HAP-1 (cell line): ENCODE measurements around the gene LSM10.

Source experiments
- DNase-seq, 2 experiments: peaks; one replicate each; pipeline ENCODE4 v3.0.0-alpha.2; 2016 to 2020; ENCODE audit warnings: low spot score in 2 of 2
- H3K27me3 ChIP-seq: fragments of 250-450 bp; sonication (Bioruptor Pico); 2 replicates; pipeline ENCODE4 v1.5.1; 2020; ENCODE audit warnings: low read depth, mild to moderate bottlenecking, moderate library complexity
- H3K36me3 ChIP-seq: fragments of 250-450 bp; sonication (Bioruptor Pico); replicated peaks from 2 replicates; pipeline ENCODE4 v1.5.1; 2020; ENCODE audit warnings: mild to moderate bottlenecking
- H3K4me1 ChIP-seq: fragments of 250-450 bp; sonication (Bioruptor Pico); 2 replicates; pipeline ENCODE4 v1.5.1; 2020; ENCODE audit warnings: mild to moderate bottlenecking
- H3K4me3 ChIP-seq: fragments of 250-450 bp; sonication (Bioruptor Pico); 2 replicates; pipeline ENCODE4 v1.5.1; 2020; ENCODE audit warnings: mild to moderate bottlenecking, moderate library complexity
- H3K9me3 ChIP-seq: fragments of 250-450 bp; sonication (Bioruptor Pico); 2 replicates; pipeline ENCODE4 v1.5.1; 2020; ENCODE audit warnings: mild to moderate bottlenecking, moderate library complexity
- in situ Hi-C: fragments of 300-500 bp; cut with MboI; formaldehyde crosslinking; loops from 3 replicates; pipeline ENCODE4 v1.14.3; 2020; ENCODE audit warnings: low sequenced_read_pairs, inconsistent platforms, mixed read lengths

LSM10 gene

GRCh38 chr1:36349241-36349671 is 48.5 kb downstream of the LSM10 start:
- no peak for DNase-seq
- Histone ChIP-seq H3K4me1 (no peaks in the 10 kb centered on the region), H3K4me3 (no peak overlapping the region), H3K9me3 (no peaks in the 10 kb centered on the region), H3K36me3 (peaks cover 34% of the 10 kb centered on the region), H3K27me3 (no peaks in the 10 kb centered on the region)
- in situ Hi-C loops = no loop called here

- Histone ChIP-seq H3K4me1 (no peaks in the 10 kb centered on the region), H3K36me3 (peaks cover 22% of the 10 kb centered on the region), H3K27me3 (no peaks in the 10 kb centered on the region), H3K4me3 (no peak overlapping the region), H3K9me3 (no peaks in the 10 kb centered on the region)
- in situ Hi-C loops = no loop called here
- DNase-seq = no peak
These were observed 50.9 kb downstream of the LSM10 start for GRCh38 chr1:36346741-36347370.

- Histone ChIP-seq H3K9me3 (no peaks in the 10 kb centered on the region), H3K27me3 (no peaks in the 10 kb centered on the region), H3K4me3 (no peak overlapping the region), H3K36me3 (peaks cover 22% of the 10 kb centered on the region), H3K4me1 (no peaks in the 10 kb centered on the region)
- in situ Hi-C loops = no loop called here
- no peak for DNase-seq
These were observed 52.4 kb downstream of the LSM10 start for GRCh38 chr1:36345353-36345752.

- Histone ChIP-seq H3K4me3 (no peak overlapping the region), H3K9me3 (no peaks in the 10 kb centered on the region), H3K27me3 (no peaks in the 10 kb centered on the region), H3K4me1 (no peaks in the 10 kb centered on the region), H3K36me3 (peaks cover 22% of the 10 kb centered on the region)
- no peak for DNase-seq
- in situ Hi-C loops = no loop called here
These were observed 53.4 kb downstream of the LSM10 start for GRCh38 chr1:36344395-36344680.

- in situ Hi-C loops = no loop called here
- Histone ChIP-seq H3K4me1 (no peaks in the 10 kb centered on the region), H3K27me3 (no peaks in the 10 kb centered on the region), H3K4me3 (no peak overlapping the region), H3K36me3 (peaks cover 21% of the 10 kb centered on the region), H3K9me3 (no peaks in the 10 kb centered on the region)
- no peak for DNase-seq
These were observed 53.9 kb downstream of the LSM10 start for GRCh38 chr1:36343651-36344394.
